NCI-H2196 (cell line): ENCODE measurements around the gene GAGE1.
"Not testable (repeated sequence)": the region's sequence is repeated elsewhere in the genome, so short reads cannot be mapped to it uniquely, and the experiment has no call there.

Experiments
- DNase-seq: peaks from one replicate; lab custom pipeline; 2025; ENCODE audit not compliant: unreplicated experiment; lab: John Stamatoyannopoulos, UW

GAGE1 gene, protein sequence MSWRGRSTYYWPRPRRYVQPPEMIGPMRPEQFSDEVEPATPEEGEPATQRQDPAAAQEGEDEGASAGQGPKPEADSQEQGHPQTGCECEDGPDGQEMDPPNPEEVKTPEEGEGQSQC

DNA sequence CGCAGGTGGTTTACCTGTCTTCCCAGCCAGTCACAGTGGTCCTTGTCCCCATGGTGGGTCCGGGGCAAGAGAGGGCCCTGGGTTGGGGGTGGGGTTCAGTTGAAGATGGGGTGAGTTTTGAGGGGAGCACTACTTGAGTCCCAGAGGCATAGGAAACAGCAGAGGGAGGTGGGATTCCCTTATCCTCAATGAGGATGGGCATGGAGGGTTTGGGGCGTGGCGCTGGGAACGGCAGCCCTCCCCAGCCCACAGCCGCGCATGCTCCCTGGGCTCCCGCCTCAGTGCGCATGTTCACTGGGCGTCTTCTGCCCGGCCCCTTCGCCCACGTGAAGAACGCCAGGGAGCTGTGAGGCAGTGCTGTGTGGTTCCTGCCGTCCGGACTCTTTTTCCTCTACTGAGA is at the start of gene GAGE1:
Gene GAGE1, plus strand, starts transcription at position 301 of the 400 bp plus-strand sequence. CDS start 1,155 bp downstream, outside the sequence.
- DNase-seq = not testable (repeated sequence)

DNA sequence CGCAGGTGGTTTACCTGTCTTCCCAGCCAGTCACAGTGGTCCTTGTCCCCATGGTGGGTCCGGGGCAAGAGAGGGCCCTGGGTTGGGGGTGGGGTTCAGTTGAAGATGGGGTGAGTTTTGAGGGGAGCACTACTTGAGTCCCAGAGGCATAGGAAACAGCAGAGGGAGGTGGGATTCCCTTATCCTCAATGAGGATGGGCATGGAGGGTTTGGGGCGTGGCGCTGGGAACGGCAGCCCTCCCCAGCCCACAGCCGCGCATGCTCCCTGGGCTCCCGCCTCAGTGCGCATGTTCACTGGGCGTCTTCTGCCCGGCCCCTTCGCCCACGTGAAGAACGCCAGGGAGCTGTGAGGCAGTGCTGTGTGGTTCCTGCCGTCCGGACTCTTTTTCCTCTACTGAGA is 47.8 kb upstream of the GAGE1 start, which contains the start of gene GAGE12E:
Gene GAGE12E, plus strand, starts transcription at position 301 of the 400 bp plus-strand sequence. CDS start 1,155 bp downstream, outside the sequence.
- not testable (repeated sequence) for DNase-seq

DNA sequence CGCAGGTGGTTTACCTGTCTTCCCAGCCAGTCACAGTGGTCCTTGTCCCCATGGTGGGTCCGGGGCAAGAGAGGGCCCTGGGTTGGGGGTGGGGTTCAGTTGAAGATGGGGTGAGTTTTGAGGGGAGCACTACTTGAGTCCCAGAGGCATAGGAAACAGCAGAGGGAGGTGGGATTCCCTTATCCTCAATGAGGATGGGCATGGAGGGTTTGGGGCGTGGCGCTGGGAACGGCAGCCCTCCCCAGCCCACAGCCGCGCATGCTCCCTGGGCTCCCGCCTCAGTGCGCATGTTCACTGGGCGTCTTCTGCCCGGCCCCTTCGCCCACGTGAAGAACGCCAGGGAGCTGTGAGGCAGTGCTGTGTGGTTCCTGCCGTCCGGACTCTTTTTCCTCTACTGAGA is 38.3 kb upstream of the GAGE1 start, which contains the start of gene GAGE12F:
Gene GAGE12F, plus strand, starts transcription at position 301 of the 400 bp plus-strand sequence. CDS start 1,155 bp downstream, outside the sequence.
- DNase-seq = not testable (repeated sequence)

DNA sequence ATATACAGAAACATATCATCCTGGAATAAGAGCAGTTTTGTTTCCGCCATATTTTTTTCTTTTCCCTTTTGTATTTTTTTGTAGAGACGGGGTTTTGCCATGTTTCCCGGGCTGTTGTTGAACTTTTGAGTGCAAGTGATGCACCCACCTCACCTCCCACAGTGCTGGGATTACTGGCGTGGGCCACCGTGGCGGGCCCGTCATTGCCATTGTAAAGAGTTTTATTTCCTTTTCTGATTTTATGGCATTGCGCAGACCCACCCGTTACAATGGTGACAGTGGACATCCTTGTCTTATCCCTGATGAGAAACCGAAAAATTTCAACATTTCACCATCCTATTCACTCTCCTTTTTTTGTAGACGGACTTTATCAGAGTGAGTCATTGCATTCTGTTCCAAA is 30.1 kb upstream of the GAGE1 start:
- DNase-seq = not testable (repeated sequence)

DNA sequence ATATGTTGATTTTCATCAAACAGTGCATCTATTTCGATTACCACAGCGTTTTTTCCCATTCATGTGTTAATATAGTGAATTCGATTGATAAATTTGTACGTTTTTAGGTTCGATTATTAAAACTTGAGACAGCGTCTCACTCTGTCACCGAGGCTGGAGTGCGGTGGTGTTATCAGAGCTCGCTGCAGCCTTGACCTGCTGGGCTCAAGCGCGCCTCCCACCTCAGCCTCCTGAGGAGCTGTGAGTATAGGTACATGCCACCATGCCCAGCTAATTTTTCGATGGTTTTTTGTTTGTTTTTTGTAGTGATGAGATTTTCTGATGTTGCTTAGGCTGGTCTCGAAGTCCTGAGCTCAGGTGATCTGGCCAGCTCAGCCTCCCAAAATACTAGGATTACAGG is 29.7 kb upstream of the GAGE1 start:
- DNase-seq = not testable (repeated sequence)

DNA sequence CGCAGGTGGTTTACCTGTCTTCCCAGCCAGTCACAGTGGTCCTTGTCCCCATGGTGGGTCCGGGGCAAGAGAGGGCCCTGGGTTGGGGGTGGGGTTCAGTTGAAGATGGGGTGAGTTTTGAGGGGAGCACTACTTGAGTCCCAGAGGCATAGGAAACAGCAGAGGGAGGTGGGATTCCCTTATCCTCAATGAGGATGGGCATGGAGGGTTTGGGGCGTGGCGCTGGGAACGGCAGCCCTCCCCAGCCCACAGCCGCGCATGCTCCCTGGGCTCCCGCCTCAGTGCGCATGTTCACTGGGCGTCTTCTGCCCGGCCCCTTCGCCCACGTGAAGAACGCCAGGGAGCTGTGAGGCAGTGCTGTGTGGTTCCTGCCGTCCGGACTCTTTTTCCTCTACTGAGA is 28.7 kb upstream of the GAGE1 start, which contains the start of gene GAGE12G:
Gene GAGE12G, plus strand, starts transcription at position 301 of the 400 bp plus-strand sequence. CDS start 1,155 bp downstream, outside the sequence.
- not testable (repeated sequence) for DNase-seq

DNA sequence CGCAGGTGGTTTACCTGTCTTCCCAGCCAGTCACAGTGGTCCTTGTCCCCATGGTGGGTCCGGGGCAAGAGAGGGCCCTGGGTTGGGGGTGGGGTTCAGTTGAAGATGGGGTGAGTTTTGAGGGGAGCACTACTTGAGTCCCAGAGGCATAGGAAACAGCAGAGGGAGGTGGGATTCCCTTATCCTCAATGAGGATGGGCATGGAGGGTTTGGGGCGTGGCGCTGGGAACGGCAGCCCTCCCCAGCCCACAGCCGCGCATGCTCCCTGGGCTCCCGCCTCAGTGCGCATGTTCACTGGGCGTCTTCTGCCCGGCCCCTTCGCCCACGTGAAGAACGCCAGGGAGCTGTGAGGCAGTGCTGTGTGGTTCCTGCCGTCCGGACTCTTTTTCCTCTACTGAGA is 19.2 kb upstream of the GAGE1 start, which contains the start of gene GAGE12H:
Gene GAGE12H, plus strand, starts transcription at position 301 of the 400 bp plus-strand sequence. CDS start 1,155 bp downstream, outside the sequence.
- not testable (repeated sequence) for DNase-seq

DNA sequence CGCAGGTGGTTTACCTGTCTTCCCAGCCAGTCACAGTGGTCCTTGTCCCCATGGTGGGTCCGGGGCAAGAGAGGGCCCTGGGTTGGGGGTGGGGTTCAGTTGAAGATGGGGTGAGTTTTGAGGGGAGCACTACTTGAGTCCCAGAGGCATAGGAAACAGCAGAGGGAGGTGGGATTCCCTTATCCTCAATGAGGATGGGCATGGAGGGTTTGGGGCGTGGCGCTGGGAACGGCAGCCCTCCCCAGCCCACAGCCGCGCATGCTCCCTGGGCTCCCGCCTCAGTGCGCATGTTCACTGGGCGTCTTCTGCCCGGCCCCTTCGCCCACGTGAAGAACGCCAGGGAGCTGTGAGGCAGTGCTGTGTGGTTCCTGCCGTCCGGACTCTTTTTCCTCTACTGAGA is 9.6 kb upstream of the GAGE1 start, which contains the start of gene GAGE2A:
Gene GAGE2A, plus strand, starts transcription at position 301 of the 400 bp plus-strand sequence. CDS start 1,155 bp downstream, outside the sequence.
- DNase-seq = not testable (repeated sequence)

DNA sequence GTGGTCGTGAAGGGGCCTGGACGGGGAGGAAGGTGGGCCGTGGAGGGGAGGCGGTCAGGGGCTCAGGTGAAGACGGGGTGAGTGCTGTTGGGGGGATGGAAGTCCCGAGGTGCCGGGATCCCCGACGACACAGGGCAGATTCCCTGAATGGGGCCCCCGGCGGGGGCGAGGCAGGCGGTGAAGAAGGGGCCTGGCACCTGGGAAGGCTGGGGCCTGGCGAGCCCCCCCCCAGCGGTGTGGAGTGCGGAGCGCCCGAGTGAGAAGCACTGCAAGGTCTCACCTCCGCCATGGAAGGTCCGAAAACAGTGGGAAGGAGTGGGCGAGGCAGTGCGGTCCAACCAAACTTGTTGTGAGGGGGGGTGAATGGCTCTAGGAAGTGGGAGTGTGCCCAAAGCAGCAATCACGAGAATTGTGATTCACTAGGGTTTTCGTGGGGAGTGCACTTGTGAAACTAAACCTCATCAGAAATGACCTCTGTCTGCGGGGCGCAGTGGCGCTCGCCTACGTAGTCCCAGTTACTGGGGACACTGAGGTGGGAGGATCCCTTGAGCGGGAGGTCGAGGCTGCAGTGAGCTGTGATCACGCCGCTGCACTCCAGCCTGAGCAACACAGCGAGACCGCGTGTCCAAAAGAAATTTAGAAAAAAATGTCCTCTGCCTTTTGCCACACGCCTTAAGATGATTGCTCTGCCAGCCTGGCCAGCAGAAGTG is 8.9 kb upstream of the GAGE1 start:
- DNase-seq = not testable (repeated sequence)

DNA sequence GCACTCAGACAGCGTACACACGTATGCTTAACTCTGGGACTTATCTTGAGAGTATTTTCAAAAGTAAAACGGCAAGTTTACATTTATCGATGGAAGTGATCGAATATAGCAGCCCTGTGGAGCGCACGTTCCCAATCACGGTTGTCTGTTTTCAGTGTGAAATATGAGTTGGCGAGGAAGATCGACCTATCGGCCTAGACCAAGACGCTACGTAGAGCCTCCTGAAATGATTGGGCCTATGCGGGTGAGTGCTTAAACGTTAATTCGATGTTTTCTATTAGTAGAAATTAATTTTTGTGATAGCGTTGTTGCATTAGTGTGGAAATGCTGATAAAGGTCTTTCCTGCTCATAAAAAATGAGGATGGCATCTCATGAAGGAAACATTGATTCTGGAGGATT is 8.3 kb upstream of the GAGE1 start:
- not testable (repeated sequence) for DNase-seq

DNA sequence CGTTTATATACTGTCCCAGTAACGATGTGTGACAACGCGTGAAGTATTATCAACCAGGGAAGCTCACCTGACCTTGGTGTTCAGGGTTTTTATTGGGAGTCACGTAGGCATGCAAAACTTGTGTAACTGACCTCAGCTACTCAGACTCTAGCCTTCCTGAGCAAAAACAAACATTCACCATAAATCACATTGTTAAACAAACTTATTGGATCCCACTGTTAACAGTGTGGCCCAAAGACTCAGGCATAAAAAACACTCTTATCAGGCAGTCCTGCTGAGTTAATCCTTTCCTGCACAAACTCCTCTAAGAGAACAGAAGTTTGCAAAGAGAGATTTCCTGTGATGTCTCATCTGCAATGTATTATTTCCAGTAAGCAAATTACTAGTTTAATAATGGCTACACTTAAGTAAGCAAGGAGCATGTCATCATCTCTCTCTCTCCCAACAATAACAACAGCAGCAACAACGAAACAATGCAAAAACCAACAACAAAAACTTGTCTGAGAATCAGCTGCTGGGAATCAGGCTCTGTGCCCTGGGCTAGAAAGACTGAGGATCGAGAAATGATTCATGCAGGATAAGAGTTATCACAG is 12.0 kb downstream of the GAGE1 start:
- DNase-seq = no peak

DNA sequence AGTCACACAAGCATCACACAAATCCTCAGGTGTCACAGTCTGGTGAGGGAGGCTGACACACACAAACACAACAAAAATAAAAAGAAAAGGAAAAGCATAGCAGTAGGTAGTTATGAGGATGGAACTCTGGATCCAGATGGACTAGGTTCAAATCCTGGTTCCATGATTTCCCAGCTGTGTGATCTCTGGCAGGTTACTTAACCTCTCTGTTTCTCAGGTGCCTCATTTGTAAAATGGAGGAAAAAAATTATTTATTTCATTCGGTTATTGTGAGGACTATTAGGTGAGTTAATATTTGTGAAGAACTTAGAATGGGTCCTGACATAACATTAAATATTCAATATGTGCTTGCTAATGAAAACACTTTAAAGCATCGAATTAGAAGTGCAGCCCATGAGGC is 19.8 kb downstream of the GAGE1 start:
- no peak for DNase-seq

DNA sequence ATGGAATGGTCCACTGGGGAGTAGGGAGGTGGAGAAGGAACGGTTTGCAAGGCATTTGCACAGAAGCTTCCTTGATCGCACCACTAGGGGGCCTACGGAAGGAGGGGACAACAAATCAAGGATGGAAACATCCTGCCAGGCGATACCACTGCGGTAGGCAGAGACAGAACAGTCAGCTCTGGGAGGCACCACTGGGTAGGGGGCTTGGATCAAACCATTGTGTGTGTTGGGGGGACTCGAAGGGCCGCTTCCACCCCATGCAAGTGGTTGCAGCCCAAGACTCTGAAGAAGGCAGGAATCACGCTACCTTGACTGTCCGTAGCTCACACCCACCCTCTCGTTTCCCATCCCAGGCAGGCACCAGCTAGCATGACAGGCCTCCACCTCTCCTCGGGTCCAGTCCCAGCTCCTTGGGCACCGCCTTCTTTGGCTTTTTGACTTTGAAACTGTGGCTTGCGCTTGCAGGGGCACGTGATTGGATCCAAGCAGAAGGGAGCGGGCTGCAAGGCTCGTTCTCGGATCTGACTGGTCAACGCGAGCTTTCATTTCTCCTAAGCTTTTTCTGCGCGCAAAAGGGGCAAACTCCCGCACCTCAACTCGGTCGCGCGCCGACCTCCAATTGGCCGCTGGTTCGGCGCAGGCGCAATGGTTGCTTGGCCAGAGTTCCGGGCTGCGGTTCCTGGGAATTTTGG is 28.4 kb downstream of the GAGE1 start:
- DNase-seq = no peak

DNA sequence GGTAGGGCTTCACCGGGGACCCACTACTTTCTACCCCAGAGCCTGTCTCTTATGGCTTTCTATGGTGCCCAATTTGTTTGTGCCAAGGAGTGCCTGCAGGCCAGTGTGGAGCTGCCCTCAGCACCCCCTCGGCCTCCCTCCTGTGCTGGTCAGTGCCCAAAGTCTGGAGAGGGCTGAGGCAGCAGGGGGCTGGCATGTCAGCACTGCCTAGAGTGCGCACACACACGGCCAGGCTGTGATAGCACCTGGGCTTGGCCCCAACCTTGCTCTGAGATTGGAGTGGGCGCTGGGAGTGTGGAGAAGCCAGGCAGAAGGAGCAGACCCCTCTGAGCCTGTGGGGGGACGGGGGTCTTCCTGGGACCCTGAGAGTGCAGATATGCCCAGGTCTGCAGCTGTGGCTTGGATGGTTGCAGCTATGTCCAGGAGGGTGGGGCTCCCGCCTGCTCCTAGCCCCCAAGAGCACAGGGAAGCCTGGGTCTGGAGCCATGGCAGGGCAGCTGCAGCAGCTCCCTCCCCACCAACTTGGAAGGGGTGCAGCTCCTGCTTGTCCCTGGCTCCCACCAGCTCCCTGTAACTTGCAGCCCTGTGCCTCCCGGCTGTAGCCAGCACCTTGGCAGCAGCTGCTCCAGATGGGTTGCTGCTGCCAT is 46.3 kb downstream of the GAGE1 start:
- DNase-seq = no peak

DNA sequence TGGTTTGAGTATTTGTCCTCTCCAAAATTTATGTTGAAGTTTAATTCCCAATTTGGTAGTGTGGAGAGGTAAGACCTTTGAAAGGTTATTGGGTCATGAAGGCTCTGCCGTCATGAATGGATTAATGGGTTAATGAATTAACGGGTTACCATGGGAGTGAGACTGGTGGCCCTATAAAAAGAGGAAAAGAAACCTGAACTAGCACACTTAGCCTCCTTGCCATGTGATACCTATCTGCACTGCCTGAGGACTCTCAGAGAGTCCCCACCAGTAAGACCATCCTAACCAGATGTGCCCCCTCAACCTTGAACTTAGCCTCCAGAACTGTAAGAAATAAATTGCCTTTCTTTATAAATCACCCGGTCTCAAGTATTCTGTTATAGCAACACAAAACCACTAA is 57.7 kb downstream of the GAGE1 start:
- no peak for DNase-seq
